Esophagus muscularis mucosa (tissue), 3 donors: ENCODE measurements around the gene HBZ.

Experiments
- CTCF ChIP-seq, 3 experiments: fragments of 200-600 bp in 2 of 3; fragments of 450-650 bp in 1 of 3; sonication (generic) in 2 of 3; IDR thresholded peaks; one replicate each; pipeline ENCODE4 v1.5.1; 2017 to 2019; ENCODE audit warnings: antibody characterized with exemption in 3 of 3, mild to moderate bottlenecking in 2 of 3, moderate library complexity in 1 of 3
- POLR2A ChIP-seq: fragments of 450-650 bp; IDR thresholded peaks from one replicate; pipeline ENCODE4 v1.6.1; 2017; ENCODE audit warnings: antibody characterized with exemption, moderate library complexity, mild to moderate bottlenecking, low read depth
- POLR2AphosphoS5 ChIP-seq, 2 donors: sonication (generic); formaldehyde crosslinking; IDR thresholded peaks; one replicate each; pipeline ENCODE4 v1.6.1; 2017; ENCODE audit warnings: antibody characterized with exemption in 2 of 2

- TF ChIP-seq CTCF (IDR thresholded peaks at IDR 0.05) (no peak), POLR2AphosphoS5 (IDR thresholded peaks at IDR 0.05) (no peak), POLR2A (no peak)
These were observed 16.0 kb downstream of the HBZ start for GRCh38 chr16:168424-168823.
